CD4-positive, alpha-beta T cell (primary cell): ENCODE data around the gene TMED8. TPM values are rescaled to one million over a fixed set of nuclear protein-coding genes. Genes with fewer than 3 reads are reported as not detected.

Source experiments
- ATAC-seq: fragments of 200-7000 bp; cut with Tn5 transposase; one replicate; pipeline ENCODE4 v1.10.0; 2022; ENCODE audit warnings: mild to moderate bottlenecking; ENCODE audit not compliant: poor library complexity
- CTCF ChIA-PET: fragments of 350-600 bp; sonication (Branson Sonifier 250); formaldehyde crosslinking; loops from one replicate; lab custom pipeline; 2021; ENCODE audit warnings: antibody characterized with exemption, inconsistent platforms; lab: Charles Lee
- POLR2A ChIA-PET: fragments of 350-600 bp; sonication (Branson Sonifier 250); formaldehyde crosslinking; loops from one replicate; lab custom pipeline; 2021; ENCODE audit warnings: antibody characterized with exemption, inconsistent platforms; lab: Charles Lee
- DNase-seq, 14 experiments: peaks; one replicate each; pipeline ENCODE4 v3.0.0-alpha.2; 2013 to 2020; ENCODE audit warnings: mixed read lengths in 2 of 14
- H3K27ac ChIP-seq, 2 donors: one replicate each; pipeline versions ENCODE4 v1.5.1 to v1.7.0; 2013; ENCODE audit warnings: low read length in 2 of 2, low read depth in 1 of 2, mild to moderate bottlenecking in 1 of 2
- H3K27me3 ChIP-seq, 2 experiments: 1 replicate in 1 of 2; 2 replicates in 1 of 2; pipeline versions ENCODE4 v1.6.1 to v1.7.0; 2013; ENCODE audit warnings: low read length in 2 of 2, control low read depth in 1 of 2, mild to moderate bottlenecking in 1 of 2, moderate library complexity in 1 of 2; ENCODE audit not compliant: insufficient read depth in 2 of 2, control insufficient read depth in 1 of 2
- H3K36me3 ChIP-seq: one replicate; pipeline ENCODE4 v1.6.1; 2013; ENCODE audit warnings: low read length, control low read depth; ENCODE audit not compliant: insufficient read depth
- H3K4me1 ChIP-seq: one replicate; pipeline ENCODE4 v1.6.1; 2013; ENCODE audit warnings: low read length, control low read depth; ENCODE audit not compliant: insufficient read depth
- H3K4me3 ChIP-seq: one replicate; pipeline ENCODE4 v1.5.1; 2013; ENCODE audit warnings: mild to moderate bottlenecking, low read length, moderate library complexity
- H3K9me3 ChIP-seq, 2 experiments: 1 replicate in 1 of 2; 2 replicates in 1 of 2; pipeline versions ENCODE4 v1.6.1 to v1.7.0; 2013; ENCODE audit warnings: low read length in 2 of 2, mild to moderate bottlenecking in 2 of 2, control low read depth in 1 of 2, moderate library complexity in 1 of 2; ENCODE audit not compliant: control insufficient read depth in 1 of 2, insufficient read depth in 1 of 2
- H3K27ac Mint-ChIP-seq: one replicate; pipeline ENCODE4 v1.8.0; 2020; ENCODE audit warnings: mixed read lengths
- H3K27me3 Mint-ChIP-seq: one replicate; pipeline ENCODE4 v1.8.0; 2021; ENCODE audit warnings: mixed read lengths
- H3K36me3 Mint-ChIP-seq: one replicate; pipeline ENCODE4 v1.8.0; 2021; ENCODE audit warnings: low read depth, mixed read lengths
- H3K4me1 Mint-ChIP-seq: one replicate; pipeline ENCODE4 v1.8.0; 2021; ENCODE audit warnings: low read depth, mixed read lengths
- H3K4me3 Mint-ChIP-seq: one replicate; pipeline ENCODE4 v1.8.0; 2020; ENCODE audit warnings: mild to moderate bottlenecking, mixed read lengths
- H3K9me3 Mint-ChIP-seq: one replicate; pipeline ENCODE4 v1.8.0; 2020; ENCODE audit warnings: mixed read lengths
- intact Hi-C, 2 experiments: fragments of 100-400 bp; cut with DNase I in 1 of 2; cut with micrococcal nuclease in 1 of 2; formaldehyde crosslinking; loops; one replicate each; pipeline versions ENCODE4 v1.15.1 to v1.9.0; 2023 to 2025; cut with DNase I, micrococcal nuclease
- total RNA-seq, 174 experiments: library from RNA in 2 of 174; stranded (reverse) in 2 of 174; gene quantifications; one replicate each; pipeline ENCODE4 v1.2.3 and lab custom pipeline; 2021 to 2026
- TF ChIP-seq, protein P1 (sequence below): fragments of 200-600 bp; IDR thresholded peaks from one replicate; pipeline ENCODE4 v1.8.0; 2022; ENCODE audit warnings: antibody characterized with exemption, mild to moderate bottlenecking

Gene TMED8
- total RNA-seq, 2 experiments from 2014 or later = 4.9 to 5.1 TPM

DNA sequence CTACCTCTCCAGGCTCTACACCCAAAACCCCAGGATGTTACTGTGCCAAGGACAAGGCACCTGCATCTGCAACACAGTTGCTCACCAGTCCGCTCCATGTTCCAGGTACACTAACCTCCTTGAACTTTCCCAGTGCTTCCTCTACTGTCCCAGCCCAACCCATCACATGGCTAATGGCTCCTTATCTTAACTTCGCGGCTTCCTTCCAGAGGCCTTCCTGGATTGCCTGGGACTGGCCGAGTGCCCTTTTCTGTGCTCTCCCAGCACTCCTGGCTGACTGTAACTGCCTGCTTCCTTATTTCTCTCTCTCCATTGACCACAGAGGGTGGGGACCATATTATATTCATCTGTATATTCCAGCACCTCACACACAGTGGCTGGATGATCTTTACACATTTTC lies 77.1 kb downstream of the TMED8 start:
- H3K9me3 Mint-ChIP-seq = no peaks in the 10 kb centered on the region
- no peaks in the 10 kb centered on the region for H3K9me3 ChIP-seq
- intact Hi-C loops = loop anchor here (2.0 to 5.0 kb wide), 3 partner anchors 251 to 1298 kb away; no protein-coding TSS in a partner anchor
- TF ChIP-seq, protein P1, sequence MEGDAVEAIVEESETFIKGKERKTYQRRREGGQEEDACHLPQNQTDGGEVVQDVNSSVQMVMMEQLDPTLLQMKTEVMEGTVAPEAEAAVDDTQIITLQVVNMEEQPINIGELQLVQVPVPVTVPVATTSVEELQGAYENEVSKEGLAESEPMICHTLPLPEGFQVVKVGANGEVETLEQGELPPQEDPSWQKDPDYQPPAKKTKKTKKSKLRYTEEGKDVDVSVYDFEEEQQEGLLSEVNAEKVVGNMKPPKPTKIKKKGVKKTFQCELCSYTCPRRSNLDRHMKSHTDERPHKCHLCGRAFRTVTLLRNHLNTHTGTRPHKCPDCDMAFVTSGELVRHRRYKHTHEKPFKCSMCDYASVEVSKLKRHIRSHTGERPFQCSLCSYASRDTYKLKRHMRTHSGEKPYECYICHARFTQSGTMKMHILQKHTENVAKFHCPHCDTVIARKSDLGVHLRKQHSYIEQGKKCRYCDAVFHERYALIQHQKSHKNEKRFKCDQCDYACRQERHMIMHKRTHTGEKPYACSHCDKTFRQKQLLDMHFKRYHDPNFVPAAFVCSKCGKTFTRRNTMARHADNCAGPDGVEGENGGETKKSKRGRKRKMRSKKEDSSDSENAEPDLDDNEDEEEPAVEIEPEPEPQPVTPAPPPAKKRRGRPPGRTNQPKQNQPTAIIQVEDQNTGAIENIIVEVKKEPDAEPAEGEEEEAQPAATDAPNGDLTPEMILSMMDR = no peak
- ChIA-PET CTCF (interaction anchor here (3.0 kb wide), 1 partner anchor 16 kb away, joined by 18 read pairs; no protein-coding TSS in a partner anchor), POLR2A (no interaction called here)
- no peaks in the 10 kb centered on the region for H3K27me3 Mint-ChIP-seq
- ATAC-seq = no peak
- H3K4me3 Mint-ChIP-seq = no peak overlapping the region
- no peak overlapping the region for H3K4me3 ChIP-seq
- no peak for DNase-seq
- no peak overlapping the region for H3K27ac Mint-ChIP-seq
- H3K27ac ChIP-seq = no peak overlapping the region
- H3K27me3 ChIP-seq = no peaks in the 10 kb centered on the region
- H3K4me1 ChIP-seq = no peaks in the 10 kb centered on the region
- H3K36me3 ChIP-seq = no peaks in the 10 kb centered on the region
- peaks cover 6% of the 10 kb centered on the region for H3K36me3 Mint-ChIP-seq
- H3K4me1 Mint-ChIP-seq = no peaks in the 10 kb centered on the region

DNA sequence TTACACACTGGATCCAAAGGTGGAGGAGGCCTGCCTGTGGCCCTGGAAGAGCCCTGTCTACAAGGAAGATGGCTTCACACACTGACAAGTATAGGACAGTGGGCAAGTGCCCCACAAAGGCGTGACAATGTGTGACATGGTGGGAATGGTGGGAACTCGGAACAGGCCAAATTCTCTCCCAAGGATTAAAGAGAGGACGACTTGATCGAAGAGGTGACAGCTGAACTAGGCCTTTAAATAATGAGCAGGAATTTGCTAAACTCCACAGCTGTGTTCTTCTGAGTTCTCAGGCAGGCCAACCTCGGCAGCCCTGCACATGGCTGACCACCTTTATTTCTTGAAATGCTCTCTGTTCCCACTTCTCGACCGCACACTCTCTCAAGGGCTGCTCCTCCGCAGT lies 80.0 kb downstream of the TMED8 start:
- TF ChIP-seq, protein P1 = no peak
- H3K9me3 ChIP-seq = no peaks in the 10 kb centered on the region
- no peaks in the 10 kb centered on the region for H3K4me1 ChIP-seq
- Mint-ChIP-seq H3K27me3 (no peaks in the 10 kb centered on the region), H3K27ac (no peak overlapping the region), H3K9me3 (no peaks in the 10 kb centered on the region), H3K4me3 (no peak overlapping the region), H3K4me1 (no peaks in the 10 kb centered on the region), H3K36me3 (peaks cover 6% of the 10 kb centered on the region)
- DNase-seq = no peak
- H3K4me3 ChIP-seq = no peak overlapping the region
- no peaks in the 10 kb centered on the region for H3K27me3 ChIP-seq
- POLR2A ChIA-PET = no interaction called here
- no peak for ATAC-seq
- intact Hi-C loops = no loop called here
- CTCF ChIA-PET = no interaction called here
- no peaks in the 10 kb centered on the region for H3K36me3 ChIP-seq
- H3K27ac ChIP-seq = no peak overlapping the region

DNA sequence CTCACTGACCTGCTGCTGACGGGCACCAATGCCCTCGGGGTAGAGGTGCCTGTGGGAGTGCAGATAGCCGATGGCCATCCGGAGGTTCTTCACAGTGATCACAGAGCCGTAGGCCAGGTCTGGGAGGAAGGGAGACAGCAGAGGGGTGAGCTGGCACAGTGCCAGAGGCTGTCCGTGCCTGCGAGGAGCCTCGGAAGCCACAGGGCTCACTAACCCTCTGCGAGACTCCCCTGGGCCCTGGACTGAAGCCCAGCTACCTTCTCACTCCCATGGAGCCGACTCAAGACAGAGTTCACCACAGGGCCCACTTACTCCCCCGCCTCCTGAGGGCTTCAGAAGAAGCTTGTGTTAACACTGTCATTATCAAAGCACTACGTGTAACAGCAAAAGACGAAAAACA lies 80.7 kb downstream of the TMED8 start:
- intact Hi-C loops = no loop called here
- Histone ChIP-seq H3K36me3 (no peaks in the 10 kb centered on the region), H3K27ac (no peak overlapping the region), H3K27me3 (no peaks in the 10 kb centered on the region), H3K4me1 (no peaks in the 10 kb centered on the region), H3K9me3 (no peaks in the 10 kb centered on the region), H3K4me3 (no peak overlapping the region)
- DNase-seq (no peak), ATAC-seq (no peak)
- Mint-ChIP-seq H3K4me3 (no peak overlapping the region), H3K9me3 (no peaks in the 10 kb centered on the region), H3K4me1 (no peaks in the 10 kb centered on the region), H3K27ac (no peak overlapping the region), H3K36me3 (peaks cover 6% of the 10 kb centered on the region), H3K27me3 (no peaks in the 10 kb centered on the region)
- ChIA-PET POLR2A (no interaction called here), CTCF (no interaction called here)
- TF ChIP-seq, protein P1 = no peak
